DOHH2 (cell line): ENCODE results near the gene RPS3A.

Experiments
- H3F3A ChIP-seq: fragments of 200-600 bp; sonication (generic), shearing (Covaris generic); 2 replicates; pipeline ENCODE4 v1.6.0; 2016; ENCODE audit warnings: antibody characterized with exemption, mild to moderate bottlenecking; ENCODE audit not compliant: control insufficient read depth, insufficient read depth
- H3K27ac ChIP-seq: fragments of 200-600 bp; sonication (generic); 2 replicates; pipeline ENCODE4 v1.5.1; 2014; ENCODE audit warnings: low read depth, mild to moderate bottlenecking, low read length, moderate library complexity
- H3K27me3 ChIP-seq: fragments of 200-600 bp; sonication (generic); 2 replicates; pipeline ENCODE4 v1.6.1; 2014; ENCODE audit warnings: mild to moderate bottlenecking, low read length, mixed read lengths; ENCODE audit not compliant: control insufficient read depth
- H3K36me3 ChIP-seq: fragments of 200-600 bp; sonication (generic); 2 replicates; pipeline ENCODE4 v1.6.1; 2014; ENCODE audit warnings: mild to moderate bottlenecking, low read length, moderate library complexity, mixed read lengths; ENCODE audit not compliant: control insufficient read depth
- H3K4me1 ChIP-seq: fragments of 200-600 bp; sonication (generic); 2 replicates; pipeline ENCODE4 v1.6.1; 2014; ENCODE audit warnings: mild to moderate bottlenecking, low read length, mixed read lengths; ENCODE audit not compliant: control insufficient read depth
- H3K4me2 ChIP-seq: fragments of 200-600 bp; sonication (generic); 2 replicates; pipeline ENCODE4 v1.6.0; 2014; ENCODE audit warnings: mild to moderate bottlenecking, low read length, moderate library complexity
- H3K4me3 ChIP-seq: fragments of 200-600 bp; sonication (generic); 2 replicates; pipeline ENCODE4 v1.5.1; 2014; ENCODE audit warnings: mild to moderate bottlenecking, low read length, mixed read lengths
- H3K79me2 ChIP-seq: fragments of 200-600 bp; sonication (generic); 2 replicates; pipeline ENCODE4 v1.6.1; 2014; ENCODE audit warnings: mild to moderate bottlenecking, low read length, mixed read lengths; ENCODE audit not compliant: control insufficient read depth
- H3K9me2 ChIP-seq: fragments of 200-600 bp; sonication (generic); replicated peaks from 2 replicates; pipeline ENCODE4 v1.6.1; 2014; ENCODE audit warnings: mild to moderate bottlenecking, low read length, mixed read lengths; ENCODE audit not compliant: control insufficient read depth
- H3K9me3 ChIP-seq: fragments of 200-600 bp; sonication (generic); 2 replicates; pipeline ENCODE4 v1.6.1; 2014; ENCODE audit warnings: antibody characterized with exemption, low read length, mixed read lengths; ENCODE audit not compliant: control insufficient read depth, insufficient read depth
- H4K20me1 ChIP-seq: fragments of 200-600 bp; sonication (generic); 2 replicates; pipeline ENCODE4 v1.6.0; 2014; ENCODE audit warnings: low read depth, mild to moderate bottlenecking, antibody characterized with exemption, low read length, moderate library complexity; ENCODE audit not compliant: control insufficient read depth, insufficient read depth
- EZH2phosphoT487 ChIP-seq: fragments of 200-600 bp; sonication (generic); IDR thresholded peaks from 2 replicates; pipeline ENCODE4 v1.6.1; 2017; ENCODE audit warnings: borderline replicate concordance, mild to moderate bottlenecking, antibody characterized with exemption, low read length, moderate library complexity, mixed read lengths
- TF ChIP-seq, protein P1 (sequence below): fragments of 200-600 bp; sonication (generic); IDR thresholded peaks from one replicate; pipeline ENCODE4 v1.5.1; 2014; ENCODE audit warnings: antibody characterized with exemption, mild to moderate bottlenecking, low read depth, low read length; ENCODE audit not compliant: poor library complexity, severe bottlenecking

The RPS3A gene

DNA sequence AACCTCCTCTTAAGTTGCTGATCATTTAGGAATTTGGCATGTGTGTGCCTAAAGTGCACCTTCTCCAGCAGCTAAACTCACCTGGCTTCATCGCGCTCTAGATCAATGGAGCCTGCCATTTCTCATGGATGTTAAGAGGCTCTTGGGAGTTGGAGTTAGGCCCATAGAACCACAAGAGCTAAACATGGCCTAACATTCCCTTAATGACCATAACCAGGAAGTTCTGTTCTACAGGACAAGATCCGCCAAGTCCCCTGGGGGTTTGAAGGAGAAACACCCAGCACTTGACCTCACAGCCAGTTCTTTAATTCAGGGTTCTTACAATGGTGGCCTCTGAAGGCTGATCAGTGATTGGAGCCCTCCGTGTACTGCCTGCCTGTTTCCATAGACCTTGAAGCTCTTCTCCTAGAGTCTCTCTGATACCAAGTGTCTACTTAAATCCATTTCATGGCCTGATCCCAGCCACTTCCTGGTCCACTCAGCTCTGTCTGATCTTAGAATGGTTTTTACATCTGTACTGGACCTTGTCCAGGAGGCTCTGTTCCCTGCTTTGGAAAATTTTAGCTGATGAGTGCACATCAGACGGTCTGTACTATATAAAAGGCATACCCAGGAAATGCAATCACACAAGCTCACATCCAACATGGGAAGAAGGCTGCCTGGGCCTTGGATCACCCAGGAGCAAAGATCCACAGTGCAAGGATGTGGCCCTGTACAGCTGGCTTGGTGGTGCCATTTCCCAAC is 45.1 kb downstream of the RPS3A start:
- Histone ChIP-seq H3K9me2 (no peaks in the 10 kb centered on the region), H3F3A (no peaks in the 10 kb centered on the region), H3K4me2 (no peak overlapping the region), H3K9me3 (no peaks in the 10 kb centered on the region), H3K79me2 (no peaks in the 10 kb centered on the region), H3K27me3 (no peaks in the 10 kb centered on the region), H3K4me3 (no peak overlapping the region), H3K36me3 (no peaks in the 10 kb centered on the region), H4K20me1 (no peaks in the 10 kb centered on the region), H3K27ac (no peak overlapping the region), H3K4me1 (no peaks in the 10 kb centered on the region)
- TF ChIP-seq, protein P1, sequence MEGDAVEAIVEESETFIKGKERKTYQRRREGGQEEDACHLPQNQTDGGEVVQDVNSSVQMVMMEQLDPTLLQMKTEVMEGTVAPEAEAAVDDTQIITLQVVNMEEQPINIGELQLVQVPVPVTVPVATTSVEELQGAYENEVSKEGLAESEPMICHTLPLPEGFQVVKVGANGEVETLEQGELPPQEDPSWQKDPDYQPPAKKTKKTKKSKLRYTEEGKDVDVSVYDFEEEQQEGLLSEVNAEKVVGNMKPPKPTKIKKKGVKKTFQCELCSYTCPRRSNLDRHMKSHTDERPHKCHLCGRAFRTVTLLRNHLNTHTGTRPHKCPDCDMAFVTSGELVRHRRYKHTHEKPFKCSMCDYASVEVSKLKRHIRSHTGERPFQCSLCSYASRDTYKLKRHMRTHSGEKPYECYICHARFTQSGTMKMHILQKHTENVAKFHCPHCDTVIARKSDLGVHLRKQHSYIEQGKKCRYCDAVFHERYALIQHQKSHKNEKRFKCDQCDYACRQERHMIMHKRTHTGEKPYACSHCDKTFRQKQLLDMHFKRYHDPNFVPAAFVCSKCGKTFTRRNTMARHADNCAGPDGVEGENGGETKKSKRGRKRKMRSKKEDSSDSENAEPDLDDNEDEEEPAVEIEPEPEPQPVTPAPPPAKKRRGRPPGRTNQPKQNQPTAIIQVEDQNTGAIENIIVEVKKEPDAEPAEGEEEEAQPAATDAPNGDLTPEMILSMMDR: no peak
- no peak for TF ChIP-seq EZH2phosphoT487

- TF ChIP-seq, protein P1: no peak
- no peak for TF ChIP-seq EZH2phosphoT487
- no peaks in the 10 kb centered on the region for H3K36me3 ChIP-seq
- no peaks in the 10 kb centered on the region for H3K9me2 ChIP-seq
These were observed 47.6 kb downstream of the RPS3A start for GRCh38 chr4:151147000-151147399.

DNA sequence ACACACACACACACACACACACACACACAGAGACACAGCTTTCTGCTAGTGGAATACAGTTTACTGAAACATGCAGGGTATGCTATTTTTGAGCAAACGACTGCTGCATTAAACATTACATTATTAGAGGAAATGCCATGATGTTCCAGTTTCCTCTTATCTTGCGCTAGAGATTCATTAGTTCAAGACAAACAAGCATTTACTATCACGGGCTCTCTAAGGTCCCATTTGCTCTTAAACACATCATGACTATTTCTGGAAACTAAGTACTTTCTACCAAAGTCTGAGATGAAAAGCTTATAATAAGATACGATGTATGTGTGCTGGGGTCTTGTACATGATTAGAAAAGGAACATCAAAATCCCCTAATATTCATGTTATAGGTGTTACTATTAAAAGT is 48.8 kb downstream of the RPS3A start:
- Histone ChIP-seq H3K4me2 (no peak overlapping the region), H3K9me3 (no peaks in the 10 kb centered on the region), H3K4me1 (no peaks in the 10 kb centered on the region), H3K9me2 (no peaks in the 10 kb centered on the region), H3K4me3 (no peak overlapping the region), H3K27me3 (no peaks in the 10 kb centered on the region), H3K27ac (no peak overlapping the region), H3F3A (no peaks in the 10 kb centered on the region), H3K36me3 (no peaks in the 10 kb centered on the region), H3K79me2 (no peaks in the 10 kb centered on the region), H4K20me1 (no peaks in the 10 kb centered on the region)
- TF ChIP-seq, protein P1: no peak
- TF ChIP-seq EZH2phosphoT487: no peak

More at GRCh38 chr4:151147000-151147399, 47.6 kb downstream of the RPS3A start:
- Histone ChIP-seq H3K27me3 (no peaks in the 10 kb centered on the region), H3K79me2 (no peaks in the 10 kb centered on the region), H4K20me1 (no peaks in the 10 kb centered on the region), H3K4me2 (no peak overlapping the region), H3F3A (no peaks in the 10 kb centered on the region), H3K4me3 (no peak overlapping the region), H3K27ac (no peak overlapping the region), H3K9me3 (no peaks in the 10 kb centered on the region), H3K4me1 (no peaks in the 10 kb centered on the region)
